PFSK-1 (cell line): ENCODE measurements around the gene WDR35.

Experiments used
- FOXP2 ChIP-seq: optimal IDR thresholded peaks from 2 replicates; pipeline ENCODE3; 2011; ENCODE audit warnings: borderline replicate concordance, control low read depth, inconsistent platforms; ENCODE audit not compliant: insufficient read depth; ENCODE audit errors: extremely low read length, extremely low read depth
- POLR2AphosphoS5 ChIP-seq: IDR thresholded peaks from 2 replicates; pipeline ENCODE4 v1.6.1; 2012; ENCODE audit warnings: low read depth, mild to moderate bottlenecking, control low read depth, low read length, moderate library complexity
- SIN3A ChIP-seq: IDR thresholded peaks from 2 replicates; pipeline ENCODE4 v1.6.1; 2012; ENCODE audit warnings: mild to moderate bottlenecking, low read length, moderate library complexity, borderline replicate concordance; ENCODE audit not compliant: insufficient read depth
- TAF1 ChIP-seq: IDR thresholded peaks from 2 replicates; pipeline ENCODE4 v1.6.1; 2012; ENCODE audit warnings: low read length, control low read depth, borderline replicate concordance; ENCODE audit not compliant: insufficient read depth
- TF ChIP-seq, protein P1 (sequence below), 2 experiments: IDR thresholded peaks; 2 replicates each; pipeline versions ENCODE4 v1.6.1 to v1.8.0; 2011 to 2012; ENCODE audit warnings: low read depth in 2 of 2, low read length in 2 of 2, control low read depth in 1 of 2, inconsistent platforms in 1 of 2, mild to moderate bottlenecking in 1 of 2, moderate library complexity in 1 of 2; ENCODE audit not compliant: insufficient read depth in 1 of 2

Gene WDR35

DNA sequence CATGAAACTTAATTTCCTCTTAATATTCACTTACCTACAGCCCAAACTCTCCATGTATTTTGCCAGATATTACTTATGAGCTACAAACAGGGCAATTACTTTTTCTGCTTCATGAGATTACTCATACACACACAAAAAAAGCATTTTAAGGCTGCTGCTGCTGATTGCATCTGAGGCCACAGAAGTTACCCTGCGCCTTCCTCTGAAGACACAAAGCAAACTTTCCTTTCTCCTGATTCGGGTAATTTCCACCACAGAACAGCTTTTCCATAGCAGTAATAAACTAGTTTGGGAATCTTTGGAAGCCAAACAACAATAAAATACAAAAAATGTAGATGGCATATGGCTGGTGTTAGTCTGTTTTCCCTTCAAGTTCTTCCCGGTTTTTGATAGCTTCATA, 94.4 kb downstream of the WDR35 start:
- TF ChIP-seq SIN3A (no peak), FOXP2 (no peak), TAF1 (no peak), POLR2AphosphoS5 (no peak)
- TF ChIP-seq, protein P1, sequence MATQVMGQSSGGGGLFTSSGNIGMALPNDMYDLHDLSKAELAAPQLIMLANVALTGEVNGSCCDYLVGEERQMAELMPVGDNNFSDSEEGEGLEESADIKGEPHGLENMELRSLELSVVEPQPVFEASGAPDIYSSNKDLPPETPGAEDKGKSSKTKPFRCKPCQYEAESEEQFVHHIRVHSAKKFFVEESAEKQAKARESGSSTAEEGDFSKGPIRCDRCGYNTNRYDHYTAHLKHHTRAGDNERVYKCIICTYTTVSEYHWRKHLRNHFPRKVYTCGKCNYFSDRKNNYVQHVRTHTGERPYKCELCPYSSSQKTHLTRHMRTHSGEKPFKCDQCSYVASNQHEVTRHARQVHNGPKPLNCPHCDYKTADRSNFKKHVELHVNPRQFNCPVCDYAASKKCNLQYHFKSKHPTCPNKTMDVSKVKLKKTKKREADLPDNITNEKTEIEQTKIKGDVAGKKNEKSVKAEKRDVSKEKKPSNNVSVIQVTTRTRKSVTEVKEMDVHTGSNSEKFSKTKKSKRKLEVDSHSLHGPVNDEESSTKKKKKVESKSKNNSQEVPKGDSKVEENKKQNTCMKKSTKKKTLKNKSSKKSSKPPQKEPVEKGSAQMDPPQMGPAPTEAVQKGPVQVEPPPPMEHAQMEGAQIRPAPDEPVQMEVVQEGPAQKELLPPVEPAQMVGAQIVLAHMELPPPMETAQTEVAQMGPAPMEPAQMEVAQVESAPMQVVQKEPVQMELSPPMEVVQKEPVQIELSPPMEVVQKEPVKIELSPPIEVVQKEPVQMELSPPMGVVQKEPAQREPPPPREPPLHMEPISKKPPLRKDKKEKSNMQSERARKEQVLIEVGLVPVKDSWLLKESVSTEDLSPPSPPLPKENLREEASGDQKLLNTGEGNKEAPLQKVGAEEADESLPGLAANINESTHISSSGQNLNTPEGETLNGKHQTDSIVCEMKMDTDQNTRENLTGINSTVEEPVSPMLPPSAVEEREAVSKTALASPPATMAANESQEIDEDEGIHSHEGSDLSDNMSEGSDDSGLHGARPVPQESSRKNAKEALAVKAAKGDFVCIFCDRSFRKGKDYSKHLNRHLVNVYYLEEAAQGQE (IDR thresholded peaks at IDR 0.05; ENCODE audit: insufficient read depth in 1 of 2, low read depth in 2 of 2, low read length in 2 of 2) = no peak

DNA sequence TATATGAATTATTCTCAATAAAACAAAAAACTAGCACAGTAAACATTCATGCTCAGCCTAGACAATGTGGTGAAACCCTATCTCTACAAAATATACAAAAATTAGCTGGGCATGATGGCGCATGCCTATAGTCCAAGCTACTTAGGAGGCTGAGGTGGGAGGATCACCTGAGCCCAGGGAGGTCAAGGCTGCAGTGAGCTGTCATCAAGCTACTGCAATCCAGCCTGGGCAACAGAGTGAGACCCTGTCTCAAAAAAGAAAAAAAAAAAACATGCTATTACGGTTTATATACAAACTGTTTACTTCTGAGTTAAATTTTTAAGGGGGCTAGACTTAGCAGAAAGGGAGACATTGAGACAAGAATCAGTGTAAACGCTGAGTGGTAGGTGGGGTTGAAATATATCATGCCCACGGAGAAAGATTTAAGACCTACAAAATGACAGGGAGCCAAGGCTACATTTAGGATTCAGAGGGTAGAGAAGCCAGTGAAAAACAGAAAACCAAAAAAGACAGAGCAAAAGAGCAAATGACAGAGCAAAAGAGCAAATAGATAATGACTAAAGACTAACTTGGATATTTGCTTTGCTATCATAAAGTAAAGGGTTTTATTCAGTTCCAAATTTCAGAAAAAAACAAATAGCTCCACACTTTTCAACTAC, 95.6 kb downstream of the WDR35 start:
- TF ChIP-seq, protein P1 (IDR thresholded peaks at IDR 0.05; ENCODE audit: insufficient read depth in 1 of 2, low read depth in 2 of 2, low read length in 2 of 2) = no peak
- no peak for TF ChIP-seq SIN3A
- no peak for TF ChIP-seq POLR2AphosphoS5
- TF ChIP-seq TAF1 = no peak
- TF ChIP-seq FOXP2 = no peak

DNA sequence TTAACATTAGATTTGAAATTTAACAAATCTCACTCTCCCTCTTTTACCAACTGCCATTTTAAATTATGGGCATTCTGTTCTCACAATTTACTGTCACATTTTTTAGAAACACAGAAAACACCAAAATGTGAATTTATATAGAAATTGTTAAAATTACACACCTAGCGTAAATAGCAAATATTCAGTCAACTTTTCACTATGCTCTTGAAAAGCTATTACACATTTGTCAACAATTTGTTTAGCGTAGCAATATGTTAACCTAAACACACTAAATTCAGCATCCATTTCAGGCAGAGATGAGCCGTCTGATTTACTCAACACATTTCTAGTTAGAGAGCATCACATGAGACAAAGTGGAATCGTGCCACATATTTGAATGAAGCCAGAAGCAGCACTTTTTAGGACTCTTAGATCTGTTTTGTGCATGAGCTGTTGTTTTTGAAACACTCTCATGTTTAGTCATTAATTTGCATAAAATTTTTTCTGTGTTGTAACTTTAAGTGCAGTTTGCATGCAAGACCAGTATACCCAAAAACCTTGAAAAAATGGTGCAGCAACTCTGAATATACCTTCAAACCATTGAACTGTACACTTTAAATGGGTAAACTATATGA, 96.3 kb downstream of the WDR35 start:
- no peak for TF ChIP-seq TAF1
- TF ChIP-seq, protein P1 (IDR thresholded peaks at IDR 0.05; ENCODE audit: insufficient read depth in 1 of 2, low read depth in 2 of 2, low read length in 2 of 2) = no peak

- TF ChIP-seq FOXP2 (no peak), SIN3A (no peak), POLR2AphosphoS5 (no peak), TAF1 (no peak)
- TF ChIP-seq, protein P1 (IDR thresholded peaks at IDR 0.05; ENCODE audit: insufficient read depth in 1 of 2, low read depth in 2 of 2, low read length in 2 of 2) = no peak
These were observed 99.8 kb downstream of the WDR35 start for GRCh38 chr2:19890104-19890503.

- TF ChIP-seq SIN3A (no peak), FOXP2 (no peak), POLR2AphosphoS5 (no peak)
- TF ChIP-seq, protein P1 (IDR thresholded peaks at IDR 0.05; ENCODE audit: insufficient read depth in 1 of 2, low read depth in 2 of 2, low read length in 2 of 2) = no peak
These were observed 101.1 kb downstream of the WDR35 start for GRCh38 chr2:19888831-19889230.
